ENCODE measurements around the gene TYROBP.
A peak's percentile ranks its signal among the peaks of the same experiment; 100 is the strongest.

DNA sequence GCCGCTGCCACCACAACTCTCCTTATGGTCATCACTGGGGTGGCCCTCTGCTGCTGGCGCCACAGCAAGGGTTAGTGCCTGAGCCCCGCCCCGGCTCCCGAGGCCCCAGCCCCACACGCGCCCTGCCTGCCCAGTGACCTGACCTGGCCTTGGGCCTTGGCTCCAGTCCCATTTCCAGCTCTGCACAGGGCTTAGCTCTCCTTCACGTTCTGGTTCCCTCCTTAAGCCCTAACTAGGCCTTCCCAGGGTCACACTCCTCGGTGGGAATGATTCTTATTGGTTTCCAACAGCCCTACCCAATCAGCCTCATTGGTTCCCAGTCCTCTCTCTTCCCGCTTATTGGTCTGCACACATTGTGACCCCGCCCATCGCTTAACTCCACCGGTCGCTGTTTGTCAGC lies 45.6 kb downstream of the TYROBP start:
- TF ChIP-seq GABPA (IDR thresholded peaks at IDR 0.05; ENCODE audit: borderline replicate concordance, insufficient read depth, low read length), result no peak
- TF ChIP-seq NANOG (IDR thresholded peaks at IDR 0.05; ENCODE audit: insufficient read depth, low read depth, low read length, poor library complexity, severe bottlenecking), result no peak
- no peak for TF ChIP-seq POLR2A (IDR thresholded peaks at IDR 0.05; ENCODE audit: control extremely low read depth in 1 of 2, low read depth in 2 of 2, low read length in 2 of 2)
- TF ChIP-seq, protein P1, sequence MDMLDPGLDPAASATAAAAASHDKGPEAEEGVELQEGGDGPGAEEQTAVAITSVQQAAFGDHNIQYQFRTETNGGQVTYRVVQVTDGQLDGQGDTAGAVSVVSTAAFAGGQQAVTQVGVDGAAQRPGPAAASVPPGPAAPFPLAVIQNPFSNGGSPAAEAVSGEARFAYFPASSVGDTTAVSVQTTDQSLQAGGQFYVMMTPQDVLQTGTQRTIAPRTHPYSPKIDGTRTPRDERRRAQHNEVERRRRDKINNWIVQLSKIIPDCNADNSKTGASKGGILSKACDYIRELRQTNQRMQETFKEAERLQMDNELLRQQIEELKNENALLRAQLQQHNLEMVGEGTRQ (IDR thresholded peaks at IDR 0.05; ENCODE audit: low read length), result no peak
- TF ChIP-seq, protein P2, sequence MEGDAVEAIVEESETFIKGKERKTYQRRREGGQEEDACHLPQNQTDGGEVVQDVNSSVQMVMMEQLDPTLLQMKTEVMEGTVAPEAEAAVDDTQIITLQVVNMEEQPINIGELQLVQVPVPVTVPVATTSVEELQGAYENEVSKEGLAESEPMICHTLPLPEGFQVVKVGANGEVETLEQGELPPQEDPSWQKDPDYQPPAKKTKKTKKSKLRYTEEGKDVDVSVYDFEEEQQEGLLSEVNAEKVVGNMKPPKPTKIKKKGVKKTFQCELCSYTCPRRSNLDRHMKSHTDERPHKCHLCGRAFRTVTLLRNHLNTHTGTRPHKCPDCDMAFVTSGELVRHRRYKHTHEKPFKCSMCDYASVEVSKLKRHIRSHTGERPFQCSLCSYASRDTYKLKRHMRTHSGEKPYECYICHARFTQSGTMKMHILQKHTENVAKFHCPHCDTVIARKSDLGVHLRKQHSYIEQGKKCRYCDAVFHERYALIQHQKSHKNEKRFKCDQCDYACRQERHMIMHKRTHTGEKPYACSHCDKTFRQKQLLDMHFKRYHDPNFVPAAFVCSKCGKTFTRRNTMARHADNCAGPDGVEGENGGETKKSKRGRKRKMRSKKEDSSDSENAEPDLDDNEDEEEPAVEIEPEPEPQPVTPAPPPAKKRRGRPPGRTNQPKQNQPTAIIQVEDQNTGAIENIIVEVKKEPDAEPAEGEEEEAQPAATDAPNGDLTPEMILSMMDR (IDR thresholded peaks at IDR 0.05; ENCODE audit: control extremely low read depth in 1 of 3, insufficient read depth in 1 of 3, low read depth in 1 of 3, low read length in 3 of 3), result no peak
- no peak for TF ChIP-seq TEAD4 (IDR thresholded peaks at IDR 0.05; ENCODE audit: low read depth, low read length)
- TF ChIP-seq RBBP5 (IDR thresholded peaks at IDR 0.05; ENCODE audit: borderline replicate concordance, low read depth, low read length), result no peak
- TF ChIP-seq TAF1 (IDR thresholded peaks at IDR 0.05; ENCODE audit: low read depth, low read length), result no peak
- TF ChIP-seq SP2 (IDR thresholded peaks at IDR 0.05; ENCODE audit: low read length), result peak; percentile 13; the same call in 1 of the 2 replicates
- peak; percentile 77 for TF ChIP-seq SP1 (IDR thresholded peaks at IDR 0.05; ENCODE audit: low read depth, low read length)

All from H1 (cell line).